Activated T-helper 1 cell treated with anti-CD3 and anti-CD28 coated beads, Interleukin-12 subunit alpha, Interleukin-12 subunit beta, Interleukin-2, Interleukin-4 antibody, amounts not matched to agents 30 ng/mL and 10 ng/mL and 1 ng/mL, durations not matched to agents 14 hours and 24 hours and 36 hours (primary cell): ENCODE results near the gene LHPP. TPM values are rescaled to one million over a fixed set of nuclear protein-coding genes. Genes with fewer than 3 reads are reported as not detected.

Experiments
- DNase-seq: peaks from one replicate; pipeline ENCODE4 v3.0.0; 2021; ENCODE audit warnings: low spot score
- H3K27ac Mint-ChIP-seq: one replicate; pipeline ENCODE4 v1.8.0; 2021; ENCODE audit warnings: mild to moderate bottlenecking, mixed read lengths
- H3K27me3 Mint-ChIP-seq: one replicate; pipeline ENCODE4 v1.8.0; 2022; ENCODE audit warnings: mild to moderate bottlenecking, moderate library complexity, mixed read lengths; ENCODE audit not compliant: insufficient read depth
- H3K36me3 Mint-ChIP-seq: one replicate; pipeline ENCODE4 v1.8.0; 2021; ENCODE audit warnings: low read depth, mixed read lengths
- H3K4me1 Mint-ChIP-seq: one replicate; pipeline ENCODE4 v1.8.0; 2021; ENCODE audit warnings: low read depth, mixed read lengths
- H3K4me3 Mint-ChIP-seq: one replicate; pipeline ENCODE4 v1.8.0; 2021; ENCODE audit warnings: mild to moderate bottlenecking, moderate library complexity, mixed read lengths
- H3K9me3 Mint-ChIP-seq: one replicate; pipeline ENCODE4 v1.8.0; 2021; ENCODE audit warnings: mixed read lengths
- intact Hi-C: fragments of 100-400 bp; cut with micrococcal nuclease; formaldehyde crosslinking; loops from one replicate; pipeline ENCODE4 v1.15.1; 2024
- total RNA-seq: library from RNA; stranded (reverse); gene quantifications from 2 replicates; pipeline ENCODE4 v1.2.3, GENCODE V29; 2022

LHPP gene
- total RNA-seq, 1 donor from 2014 or later: 5.0 TPM

DNA sequence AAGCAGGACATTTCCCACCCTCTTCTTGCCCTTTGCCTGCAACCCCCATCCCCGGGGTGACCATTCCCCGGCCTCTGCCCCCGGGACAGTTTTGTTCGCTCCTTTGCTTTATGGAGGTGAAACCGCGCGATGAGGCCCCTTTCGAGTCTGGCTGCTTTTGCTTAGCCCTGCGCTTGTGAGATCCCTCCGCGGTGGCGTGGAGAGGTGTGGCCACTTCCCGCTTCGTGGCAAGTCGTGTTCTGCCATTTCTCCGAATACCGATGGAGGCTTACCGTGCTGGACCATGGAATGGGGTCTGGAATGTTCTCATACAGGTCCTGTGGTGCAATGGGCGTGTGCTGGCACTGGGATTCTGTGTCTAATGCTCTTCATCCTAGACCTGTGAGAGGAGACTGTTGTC is 106.7 kb downstream of the LHPP start:
- Mint-ChIP-seq H3K36me3 (no peaks in the 10 kb centered on the region), H3K4me3 (no peak overlapping the region), H3K27me3 (peaks cover 3% of the 10 kb centered on the region), H3K27ac (no peak overlapping the region), H3K4me1 (no peaks in the 10 kb centered on the region), H3K9me3 (no peaks in the 10 kb centered on the region)
- intact Hi-C loops: no loop called here
- DNase-seq: no peak

DNA sequence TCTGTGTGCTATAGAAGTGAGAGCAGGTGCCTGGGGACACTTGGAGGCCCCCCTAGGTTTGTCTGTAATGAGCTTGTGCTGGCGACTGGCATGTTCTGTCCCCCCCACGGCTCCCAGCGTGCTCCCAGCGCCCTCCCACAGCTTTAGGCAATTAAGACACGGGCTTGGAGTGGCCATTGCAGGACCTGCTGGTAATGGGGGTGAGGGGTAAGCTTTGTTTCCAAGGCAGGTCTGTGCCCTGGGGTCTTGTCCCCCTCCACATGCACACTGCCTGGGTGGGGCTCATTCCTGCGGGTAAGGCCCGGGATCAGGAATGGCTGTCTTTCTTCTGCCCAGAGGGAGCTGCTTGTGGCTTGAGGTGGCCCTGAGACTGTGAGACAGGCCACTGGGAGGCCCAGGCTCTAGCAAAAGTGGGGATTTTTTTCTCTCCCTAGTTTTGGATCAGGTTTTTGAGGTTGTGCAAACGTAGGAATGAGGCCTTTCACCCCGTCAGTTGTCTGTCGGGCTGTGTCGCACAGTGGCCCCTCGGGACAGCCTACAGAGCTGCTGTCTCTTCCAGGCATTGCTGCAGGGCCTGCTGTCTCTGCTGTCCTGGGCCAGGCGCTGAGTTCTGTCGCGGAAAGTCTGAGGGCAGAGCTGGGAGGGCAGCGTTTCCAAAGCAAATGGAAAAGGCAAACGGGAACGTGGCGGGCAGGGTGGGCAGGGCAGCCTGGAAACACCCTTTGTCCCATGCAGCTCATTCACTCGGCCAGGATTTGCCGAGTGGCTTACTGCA is 107.4 kb downstream of the LHPP start:
- Mint-ChIP-seq H3K36me3 (no peaks in the 10 kb centered on the region), H3K4me1 (no peaks in the 10 kb centered on the region), H3K27ac (no peak overlapping the region), H3K9me3 (no peaks in the 10 kb centered on the region), H3K27me3 (peaks cover 3% of the 10 kb centered on the region), H3K4me3 (no peak overlapping the region)
- intact Hi-C loops: no loop called here
- no peak for DNase-seq

DNA sequence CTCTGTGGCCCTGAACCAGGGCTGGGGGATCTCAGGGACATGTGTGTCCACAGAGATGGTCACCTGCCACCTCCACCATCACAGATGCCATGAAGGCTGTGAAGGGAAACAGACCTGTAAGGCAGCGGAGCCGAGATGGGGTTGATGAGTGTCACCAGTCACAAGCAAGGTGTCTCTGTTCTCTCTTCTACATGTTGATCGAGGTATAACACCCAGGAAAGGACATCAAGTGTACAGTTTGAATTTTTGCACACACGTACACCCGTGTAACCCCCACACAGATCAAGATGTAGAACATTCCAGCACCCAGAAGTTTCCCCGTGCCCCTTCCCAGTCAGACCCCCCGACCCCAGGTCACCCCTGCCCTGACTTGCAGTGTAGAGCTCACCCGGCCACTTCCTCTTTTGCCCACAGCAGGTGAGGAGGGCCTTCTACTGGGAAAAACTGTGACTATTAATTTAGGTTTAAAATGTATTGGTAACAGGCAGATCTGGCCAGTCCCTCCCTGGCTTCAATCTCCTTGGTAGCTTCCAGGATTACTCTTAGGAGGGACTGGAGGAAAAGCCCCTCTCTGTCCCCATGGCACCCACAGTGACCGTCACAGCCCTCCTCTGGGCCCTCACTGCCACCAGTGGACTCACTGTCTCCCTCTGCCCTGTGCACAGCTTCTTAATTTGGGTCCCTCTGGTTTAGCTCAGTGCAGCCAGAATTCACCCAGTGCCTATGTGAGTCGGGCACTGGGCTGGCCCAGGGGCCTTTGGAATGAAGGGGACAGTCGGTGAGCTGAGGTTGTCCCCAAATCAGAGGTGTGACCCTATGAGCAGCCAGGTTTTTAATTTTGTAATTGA is 108.2 kb downstream of the LHPP start:
- intact Hi-C loops: no loop called here

DNA sequence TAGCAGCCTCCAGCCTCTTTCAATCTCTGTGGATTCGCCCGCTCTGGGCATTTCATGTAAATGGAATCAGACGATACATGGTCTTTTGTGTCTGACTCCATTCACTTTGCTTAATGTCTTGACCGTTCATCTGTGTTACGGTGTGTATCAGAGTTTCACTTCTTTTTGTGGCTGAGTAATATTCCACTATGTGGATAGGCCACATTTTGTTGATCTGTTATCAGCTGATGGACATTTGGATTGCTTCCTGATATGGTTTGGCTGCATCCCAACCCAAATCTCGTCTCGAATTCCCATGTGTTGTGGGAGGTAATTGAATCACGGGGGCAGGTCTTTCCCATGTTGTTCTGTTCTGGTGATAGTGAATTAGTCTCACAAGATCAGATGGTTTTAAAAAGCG is 109.0 kb downstream of the LHPP start:
- Mint-ChIP-seq H3K27ac (no peak overlapping the region), H3K4me3 (no peak overlapping the region), H3K36me3 (no peaks in the 10 kb centered on the region), H3K4me1 (no peaks in the 10 kb centered on the region), H3K9me3 (no peaks in the 10 kb centered on the region), H3K27me3 (peaks cover 3% of the 10 kb centered on the region)
- no peak for DNase-seq
- intact Hi-C loops: no loop called here

More for the DNA sequence above, 108.2 kb downstream of the LHPP start:
- no peak overlapping the region for H3K27ac Mint-ChIP-seq
- H3K4me1 Mint-ChIP-seq: no peaks in the 10 kb centered on the region
- H3K9me3 Mint-ChIP-seq: no peaks in the 10 kb centered on the region
- H3K4me3 Mint-ChIP-seq: no peak overlapping the region
- H3K27me3 Mint-ChIP-seq: peaks cover 3% of the 10 kb centered on the region
- H3K36me3 Mint-ChIP-seq: no peaks in the 10 kb centered on the region
- DNase-seq: no peak

DNA sequence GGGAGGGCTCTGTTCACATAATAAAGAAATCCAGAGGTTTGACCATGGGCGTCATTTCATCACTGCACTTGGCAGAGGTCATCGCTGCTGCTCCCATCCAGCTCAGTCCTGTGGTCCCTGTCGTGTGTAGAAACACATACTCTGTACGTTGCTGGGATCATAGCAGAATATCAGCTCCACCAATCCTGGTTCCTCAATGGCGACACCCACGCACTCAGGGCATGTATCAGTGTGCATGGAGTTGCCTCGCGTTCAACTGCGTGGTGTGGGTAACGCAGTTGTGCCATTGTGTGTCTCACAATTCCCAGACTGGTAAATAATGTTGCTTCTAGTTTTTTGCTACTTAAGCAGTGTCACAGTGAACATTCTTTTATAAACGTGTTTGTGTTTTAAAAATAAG is 111.1 kb downstream of the LHPP start:
- Mint-ChIP-seq H3K9me3 (no peaks in the 10 kb centered on the region), H3K4me1 (no peaks in the 10 kb centered on the region), H3K27ac (no peak overlapping the region), H3K4me3 (no peak overlapping the region), H3K27me3 (peaks cover 3% of the 10 kb centered on the region), H3K36me3 (no peaks in the 10 kb centered on the region)
- intact Hi-C loops: no loop called here
- DNase-seq: no peak

DNA sequence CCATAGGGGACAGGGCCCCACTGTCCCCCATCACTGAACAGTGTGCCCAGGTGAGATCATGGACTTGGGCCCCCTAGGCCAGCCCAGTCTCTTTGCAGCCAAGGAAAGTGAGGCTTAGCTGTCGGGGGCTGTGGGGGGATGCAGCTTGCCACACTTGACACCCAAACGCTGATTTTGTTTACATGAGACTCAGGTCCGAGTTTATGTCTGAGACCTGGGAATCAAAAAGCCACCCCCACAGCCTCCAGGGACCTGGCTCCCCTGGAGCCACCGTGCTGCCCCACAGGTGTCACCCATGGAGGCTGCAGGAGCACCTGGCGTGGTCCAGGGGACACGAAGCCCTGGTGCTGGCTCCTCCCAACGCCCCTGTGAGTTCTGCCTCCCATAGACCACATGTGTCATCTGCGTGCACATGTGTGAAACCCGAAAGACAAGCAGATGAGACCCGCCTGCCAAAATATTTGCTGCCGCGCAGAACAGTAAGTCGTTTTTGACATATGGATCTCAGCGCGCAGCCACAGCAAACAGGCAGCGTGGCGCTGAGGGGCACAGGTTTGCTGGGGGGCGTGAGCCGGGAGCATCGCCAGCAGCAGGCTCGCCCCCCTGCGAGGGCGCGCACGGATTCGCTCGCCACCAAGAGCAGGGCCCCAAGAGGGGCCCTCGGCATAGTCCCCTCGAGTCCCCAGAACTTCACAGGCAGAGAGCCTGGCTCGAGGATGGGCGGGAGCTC is 112.3 kb downstream of the LHPP start:
- H3K36me3 Mint-ChIP-seq: no peaks in the 10 kb centered on the region
- H3K4me3 Mint-ChIP-seq: no peak overlapping the region
- peaks cover 3% of the 10 kb centered on the region for H3K27me3 Mint-ChIP-seq
- H3K4me1 Mint-ChIP-seq: no peaks in the 10 kb centered on the region
- H3K27ac Mint-ChIP-seq: no peak overlapping the region
- no peak for DNase-seq
- intact Hi-C loops: no loop called here
- H3K9me3 Mint-ChIP-seq: no peaks in the 10 kb centered on the region

DNA sequence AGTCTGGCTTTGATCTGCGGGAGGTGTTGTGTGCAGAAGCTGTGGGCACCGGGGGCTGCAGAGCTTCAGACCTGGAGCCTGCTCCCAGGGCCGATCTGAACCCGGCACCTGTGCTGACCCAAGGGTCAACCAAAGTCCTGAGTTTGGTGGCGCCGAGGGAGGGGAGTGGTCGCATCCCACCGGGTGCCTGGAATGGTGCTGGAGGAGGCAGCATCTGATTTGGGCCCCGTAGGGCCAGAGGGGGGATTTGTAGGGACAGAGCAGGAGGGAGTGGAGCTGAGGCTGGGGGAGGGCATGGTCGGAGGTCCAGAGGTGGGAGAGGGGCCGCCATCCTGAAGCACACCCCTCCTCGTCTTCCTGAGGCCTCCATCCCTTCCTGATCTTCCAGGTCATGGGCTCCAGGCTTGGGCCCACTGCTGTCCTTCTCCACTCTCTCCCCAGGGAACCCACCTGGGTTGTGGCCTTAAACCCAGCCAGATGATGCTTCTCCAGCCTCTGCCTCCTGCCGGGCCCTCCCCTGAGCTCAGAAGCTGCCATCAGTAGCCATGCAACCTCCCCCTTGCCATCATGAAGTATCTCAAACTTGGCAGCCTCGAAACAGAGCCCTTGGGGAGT is 112.9 kb downstream of the LHPP start:
- H3K9me3 Mint-ChIP-seq: no peaks in the 10 kb centered on the region
- DNase-seq: no peak
- no peak overlapping the region for H3K4me3 Mint-ChIP-seq
- no peaks in the 10 kb centered on the region for H3K4me1 Mint-ChIP-seq
- peaks cover 3% of the 10 kb centered on the region for H3K27me3 Mint-ChIP-seq
- no peaks in the 10 kb centered on the region for H3K36me3 Mint-ChIP-seq
- intact Hi-C loops: no loop called here
- H3K27ac Mint-ChIP-seq: no peak overlapping the region

DNA sequence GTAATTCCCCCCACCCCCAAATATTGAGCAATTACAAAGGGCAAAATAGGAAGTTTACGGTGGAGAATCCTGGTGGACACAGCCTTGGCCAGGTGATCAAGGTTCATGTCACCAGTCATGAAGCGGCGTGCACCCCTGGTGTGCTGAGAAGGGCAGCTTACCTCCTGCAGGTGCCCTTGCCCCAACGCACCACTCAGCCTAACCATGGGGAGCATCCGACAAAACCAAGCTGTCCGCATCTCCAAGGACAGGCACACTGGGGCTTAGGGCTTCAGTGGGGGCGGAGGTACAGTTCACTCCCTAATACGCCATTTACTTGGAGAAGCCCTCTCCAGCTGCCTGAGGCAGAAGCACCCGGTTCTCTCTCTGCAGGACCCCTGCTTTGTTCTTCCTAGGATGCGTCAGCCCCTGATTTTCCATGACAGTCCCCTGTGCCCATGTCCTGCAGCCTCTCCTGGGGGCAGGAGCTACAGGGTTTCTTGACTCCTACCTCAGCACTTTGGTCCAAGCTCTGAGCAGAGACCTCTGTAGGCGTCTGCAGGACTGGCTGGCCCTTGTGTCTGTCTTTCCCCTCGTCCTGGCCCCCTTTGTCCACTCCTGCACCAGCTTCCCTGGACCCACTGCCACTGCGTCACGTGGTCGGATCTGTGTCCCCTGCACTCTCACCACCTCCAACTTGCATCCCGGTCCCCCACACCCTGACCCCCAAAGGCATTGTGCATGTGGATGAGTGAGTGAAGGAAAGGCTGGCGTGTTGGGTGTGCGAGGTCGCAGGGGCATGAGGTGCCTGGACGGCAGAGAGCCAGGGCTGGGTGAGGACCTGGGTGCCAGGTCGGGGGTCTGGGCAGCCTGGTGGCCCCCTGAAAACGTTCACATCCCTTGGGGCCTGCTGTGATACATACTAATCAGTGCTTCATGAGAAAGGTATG is 113.7 kb downstream of the LHPP start:
- H3K9me3 Mint-ChIP-seq: no peaks in the 10 kb centered on the region
- intact Hi-C loops: no loop called here
- no peaks in the 10 kb centered on the region for H3K36me3 Mint-ChIP-seq
- no peaks in the 10 kb centered on the region for H3K4me1 Mint-ChIP-seq
- no peak overlapping the region for H3K27ac Mint-ChIP-seq
- H3K27me3 Mint-ChIP-seq: peaks cover 3% of the 10 kb centered on the region
- no peak for DNase-seq
- no peak overlapping the region for H3K4me3 Mint-ChIP-seq

DNA sequence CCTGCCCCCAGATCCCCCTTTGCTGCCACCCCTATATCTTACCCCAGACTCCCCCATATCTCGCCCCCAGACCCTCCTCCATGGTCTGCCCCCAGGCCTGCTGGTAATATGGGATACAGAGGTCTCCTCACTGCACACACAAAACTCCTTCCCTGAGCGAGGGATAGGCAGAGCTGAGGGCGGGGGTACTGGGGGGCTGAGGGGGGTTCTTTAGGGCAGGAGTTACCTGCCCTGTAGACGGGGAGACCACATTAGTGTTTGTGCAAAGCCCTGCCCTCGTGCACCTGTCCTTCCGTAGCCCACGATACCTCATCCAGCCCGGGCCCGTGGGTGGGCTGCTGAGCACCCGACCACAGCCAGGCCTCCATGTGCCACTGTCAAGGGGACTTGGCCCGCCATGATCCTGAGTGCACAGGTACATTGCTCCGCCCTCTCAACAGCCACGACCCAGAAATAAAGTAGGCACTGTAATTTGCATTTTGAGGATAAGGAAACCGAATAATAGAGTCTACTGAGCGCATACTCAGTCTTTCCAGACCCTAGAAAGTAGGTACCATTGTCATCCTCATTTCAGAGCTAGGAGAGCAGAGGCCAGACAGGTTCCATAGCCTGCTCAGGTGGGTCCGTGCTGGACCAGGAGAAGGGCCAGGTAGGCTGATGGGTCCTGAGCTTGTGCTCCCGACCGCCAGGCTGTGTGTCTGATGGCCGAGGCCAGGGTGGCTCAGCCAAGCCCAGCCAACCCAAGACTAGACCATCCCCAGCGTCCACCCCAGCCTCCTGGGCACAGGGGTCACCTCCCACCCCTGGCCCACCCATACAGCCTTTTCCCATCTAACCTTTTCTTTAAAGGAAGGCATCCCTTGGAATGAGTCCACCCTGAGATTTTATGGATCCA is 115.2 kb downstream of the LHPP start:
- DNase-seq: no peak
- Mint-ChIP-seq H3K36me3 (no peaks in the 10 kb centered on the region), H3K4me1 (no peaks in the 10 kb centered on the region), H3K9me3 (peaks cover 4% of the 10 kb centered on the region), H3K27ac (no peak overlapping the region), H3K27me3 (no peaks in the 10 kb centered on the region), H3K4me3 (no peak overlapping the region)
- intact Hi-C loops: no loop called here

DNA sequence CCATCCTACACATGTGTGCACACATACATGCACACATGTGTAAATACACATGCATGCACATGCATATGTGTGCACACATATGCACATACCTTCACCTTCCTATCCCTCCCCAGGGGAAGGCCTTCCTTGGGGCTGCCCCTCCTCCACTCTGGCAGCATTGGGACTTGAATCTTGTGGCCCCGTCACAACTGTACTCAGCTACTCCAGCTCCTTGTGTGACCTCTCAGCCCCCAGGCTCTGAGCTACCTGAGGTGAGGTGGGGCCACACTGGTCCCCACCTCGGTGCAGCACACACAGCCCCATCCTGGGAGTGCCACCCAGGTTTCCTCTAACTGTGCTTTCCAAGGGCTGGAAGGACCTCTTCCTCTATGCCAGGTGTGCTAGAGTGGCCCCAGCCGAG is 116.0 kb downstream of the LHPP start:
- H3K27ac Mint-ChIP-seq: no peak overlapping the region
- peaks cover 4% of the 10 kb centered on the region for H3K9me3 Mint-ChIP-seq
- intact Hi-C loops: no loop called here
- H3K36me3 Mint-ChIP-seq: no peaks in the 10 kb centered on the region
- no peaks in the 10 kb centered on the region for H3K4me1 Mint-ChIP-seq
- peaks cover 4% of the 10 kb centered on the region for H3K27me3 Mint-ChIP-seq
- no peak overlapping the region for H3K4me3 Mint-ChIP-seq
- no peak for DNase-seq

DNA sequence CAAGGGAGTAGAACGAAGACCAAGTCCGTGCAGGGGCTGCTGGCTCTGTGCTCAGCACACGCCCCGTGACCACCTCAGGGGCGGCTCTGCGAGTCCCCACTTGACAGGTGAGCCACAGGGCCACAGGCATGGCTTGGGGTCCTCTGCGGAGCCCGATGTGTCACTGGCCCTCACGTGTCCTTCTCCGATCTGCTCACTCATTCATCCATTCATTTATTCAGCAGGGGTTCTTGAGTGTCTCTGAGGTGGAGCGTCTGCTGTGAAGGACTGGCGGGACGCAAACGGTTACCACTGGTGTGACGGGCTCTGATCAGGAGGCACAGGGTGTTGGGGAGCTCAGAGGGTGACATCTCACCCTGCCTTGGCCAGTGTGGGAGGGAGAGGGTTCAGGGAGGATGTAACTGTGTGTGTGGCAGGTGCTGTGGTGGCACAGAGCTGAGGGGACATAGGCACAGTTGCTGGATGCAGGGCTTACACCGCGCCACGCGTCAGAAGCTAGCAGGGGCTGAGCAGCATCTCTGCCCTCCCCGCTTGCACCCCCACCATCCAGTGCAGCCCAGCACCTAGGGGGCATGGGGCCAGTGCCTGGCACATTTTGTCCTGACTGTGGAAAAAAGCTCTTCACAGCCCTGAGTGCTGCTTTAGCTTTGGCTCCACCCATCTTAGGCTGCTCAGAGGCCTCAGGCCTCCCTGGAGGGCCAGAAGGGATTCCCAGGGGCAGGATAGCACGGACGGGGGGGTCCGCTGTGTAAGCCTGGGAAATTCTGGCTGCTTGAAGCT is 116.8 kb downstream of the LHPP start:
- no peaks in the 10 kb centered on the region for H3K4me1 Mint-ChIP-seq
- H3K9me3 Mint-ChIP-seq: peaks cover 4% of the 10 kb centered on the region
- DNase-seq: no peak
- H3K36me3 Mint-ChIP-seq: no peaks in the 10 kb centered on the region
- intact Hi-C loops: no loop called here
- no peak overlapping the region for H3K27ac Mint-ChIP-seq
- no peak overlapping the region for H3K4me3 Mint-ChIP-seq
- H3K27me3 Mint-ChIP-seq: peaks cover 6% of the 10 kb centered on the region
